Measurements from ENCODE around the gene ATRN. TPM values are rescaled to one million over a fixed set of nuclear protein-coding genes. Genes with fewer than 3 reads are reported as not detected.

ATRN gene
- total and polyA plus RNA-seq, 2 donors (not counting 3 experiments of a cell fraction or from before 2014, with no cell fraction given) = 32.3 to 33.1 TPM

- dilution Hi-C loops (cut with MboI; ENCODE audit: extremely low pct_ligation_motif_present, low sequenced_read_pairs) (no loop called here), intact Hi-C loops (cut with micrococcal nuclease) (no loop called here)
- H3K27ac ChIP-seq (ENCODE audit: insufficient read depth, low read depth, low read length) = no peak overlapping the region
- no peaks in the 10 kb centered on the region for H4K20me1 ChIP-seq (replicated peaks; ENCODE audit: control insufficient read depth, extremely low read depth, insufficient read depth, low read length)
- no peak overlapping the region for H3K4me3 ChIP-seq (replicated peaks in 1 of 3; ENCODE audit: insufficient read depth in 1 of 3, low read depth in 1 of 3, low read length in 3 of 3)
- H3K9me1 ChIP-seq (replicated peaks; ENCODE audit: control insufficient read depth, extremely low read depth, insufficient read depth, low read length) = no peaks in the 10 kb centered on the region
- no peaks in the 10 kb centered on the region for H3K36me3 ChIP-seq (ENCODE audit: control insufficient read depth in 2 of 2, extremely low read depth in 1 of 2, insufficient read depth in 2 of 2, low read length in 2 of 2)
- no TSS peak for BruUV-seq (replicated peaks)
- FAIRE-seq (no peak), DNase-seq (ENCODE audit: low read depth, low spot score) (no peak)
- H3K9me3 ChIP-seq (replicated peaks; ENCODE audit: control insufficient read depth, insufficient read depth, low read length) = no peaks in the 10 kb centered on the region
- ChIA-PET POLR2A (no interaction called here), CTCF (interaction anchor here (4.5 to 12.6 kb wide), 2 partner anchors 15 to 18 kb away, joined by 23 to 112 read pairs; no protein-coding TSS in a partner anchor)
- no peak overlapping the region for H3K9ac ChIP-seq (replicated peaks; ENCODE audit: extremely low read depth, insufficient read depth, low read length)
- H3K27me3 ChIP-seq (ENCODE audit: control insufficient read depth in 2 of 2, insufficient read depth in 2 of 2, low read length in 2 of 2) = peaks cover 4 to 5% of the 10 kb centered on the region in 2 experiments
- TF ChIP-seq EZH2 (IDR thresholded peaks at IDR 0.05; ENCODE audit: borderline replicate concordance, low read depth, low read length, severe bottlenecking) (no peak), POLR2AphosphoS5 (IDR thresholded peaks at IDR 0.05; ENCODE audit: insufficient read depth, low read depth, low read length) (no peak), JUN (IDR thresholded peaks at IDR 0.05; ENCODE audit: borderline replicate concordance, insufficient read depth, insufficient read length, low read depth) (no peak), POLR2A (IDR thresholded peaks at IDR 0.05; ENCODE audit: low read depth, low read length) (no peak), FOS (IDR thresholded peaks at IDR 0.05; ENCODE audit: borderline replicate concordance, insufficient read depth, low read length) (no peak), GATA2 (IDR thresholded peaks at IDR 0.05; ENCODE audit: insufficient read depth, insufficient read length, low read depth, low read length) (no peak), CTCF (IDR thresholded peaks at IDR 0.05; ENCODE audit: extremely low read depth in 1 of 2, insufficient read depth in 1 of 2, low read depth in 1 of 2, low read length in 2 of 2) (no peak), MAX (IDR thresholded peaks at IDR 0.05; ENCODE audit: insufficient read depth, insufficient read length) (no peak), MYC (IDR thresholded peaks at IDR 0.05; ENCODE audit: low read depth, low read length) (no peak)
- no peaks in the 10 kb centered on the region for H3K79me2 ChIP-seq (ENCODE audit: control insufficient read depth, insufficient read depth, low read length)
- no peak overlapping the region for H3K4me2 ChIP-seq (ENCODE audit: insufficient read depth, low read length)
- H2AFZ ChIP-seq (ENCODE audit: low read depth, low read length) = no peak overlapping the region
- no peaks in the 10 kb centered on the region for H3K4me1 ChIP-seq (ENCODE audit: control insufficient read depth, extremely low read depth, insufficient read depth, low read length)
These were observed 221.1 kb downstream of the ATRN start for GRCh38 chr20:3691897-3692296.
